Parathyroid adenoma (tissue), 2 donors: ENCODE results near the gene BLOC1S4.

Experiments used
- H2AFZ ChIP-seq: fragments of 300-600 bp; sonication (generic); one replicate; pipeline ENCODE4 v1.7.0; 2017; ENCODE audit warnings: antibody characterized with exemption, mild to moderate bottlenecking
- H3K27ac ChIP-seq: fragments of 300-600 bp; sonication (generic); one replicate; pipeline ENCODE4 v1.7.0; 2017
- H3K27me3 ChIP-seq: fragments of 300-600 bp; sonication (generic); one replicate; pipeline ENCODE4 v1.7.0; 2017; ENCODE audit warnings: low read length; ENCODE audit not compliant: control insufficient read depth, insufficient read depth
- H3K36me3 ChIP-seq: fragments of 300-600 bp; sonication (generic); one replicate; pipeline ENCODE4 v1.7.0; 2017; ENCODE audit warnings: low read length; ENCODE audit not compliant: control insufficient read depth, insufficient read depth
- H3K4me1 ChIP-seq: fragments of 300-600 bp; sonication (generic); one replicate; pipeline ENCODE4 v1.7.0; 2017; ENCODE audit warnings: control low read depth
- H3K4me2 ChIP-seq: fragments of 300-600 bp; sonication (generic); one replicate; pipeline ENCODE4 v1.7.0; 2017; ENCODE audit warnings: low read length
- H3K4me3 ChIP-seq: fragments of 300-600 bp; sonication (generic); one replicate; pipeline ENCODE4 v1.7.0; 2017; ENCODE audit warnings: low read depth, low read length
- H3K79me2 ChIP-seq: fragments of 300-600 bp; sonication (generic); one replicate; pipeline ENCODE4 v1.7.0; 2017; ENCODE audit warnings: control low read depth
- H3K9ac ChIP-seq: fragments of 300-600 bp; sonication (generic); one replicate; pipeline ENCODE4 v1.7.0; 2017; ENCODE audit warnings: mild to moderate bottlenecking
- H3K9me3 ChIP-seq: fragments of 300-600 bp; sonication (generic); one replicate; pipeline ENCODE4 v1.7.0; 2017; ENCODE audit warnings: low read length; ENCODE audit not compliant: control insufficient read depth
- CTCF ChIP-seq: fragments of 300-600 bp; sonication (generic); IDR thresholded peaks from one replicate; pipeline ENCODE4 v1.7.0; 2017; ENCODE audit warnings: antibody characterized with exemption, mild to moderate bottlenecking
- donor health status: primary hyperparathyroidism.

The BLOC1S4 gene

DNA sequence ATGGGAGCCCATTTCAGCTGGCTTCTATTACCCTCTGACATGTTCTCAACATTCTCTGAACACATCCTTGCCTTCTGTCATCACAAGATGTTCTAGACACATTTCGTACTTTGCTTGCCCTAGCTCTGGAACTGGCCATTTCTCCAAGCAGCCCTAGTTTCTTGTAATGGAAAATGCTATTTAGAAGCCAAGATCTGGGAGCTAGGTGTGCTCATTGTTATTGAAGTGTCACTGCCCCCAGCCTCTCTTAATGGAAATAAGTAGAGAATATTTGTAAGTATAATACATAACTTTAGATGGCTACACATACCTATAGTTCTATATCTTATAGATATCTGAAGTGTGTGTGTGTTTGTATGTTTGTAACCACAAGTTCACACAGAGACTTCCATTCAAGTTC is 13.2 kb upstream of the BLOC1S4 start:
- TF ChIP-seq CTCF: no peak
- Histone ChIP-seq H3K4me3 (no peak overlapping the region), H3K4me2 (no peak overlapping the region), H3K79me2 (peaks cover 41% of the 10 kb centered on the region), H2AFZ (no peak overlapping the region), H3K9me3 (no peaks in the 10 kb centered on the region), H3K4me1 (peaks cover 2% of the 10 kb centered on the region), H3K36me3 (no peaks in the 10 kb centered on the region), H3K9ac (no peak overlapping the region), H3K27me3 (no peaks in the 10 kb centered on the region), H3K27ac (no peak overlapping the region)

DNA sequence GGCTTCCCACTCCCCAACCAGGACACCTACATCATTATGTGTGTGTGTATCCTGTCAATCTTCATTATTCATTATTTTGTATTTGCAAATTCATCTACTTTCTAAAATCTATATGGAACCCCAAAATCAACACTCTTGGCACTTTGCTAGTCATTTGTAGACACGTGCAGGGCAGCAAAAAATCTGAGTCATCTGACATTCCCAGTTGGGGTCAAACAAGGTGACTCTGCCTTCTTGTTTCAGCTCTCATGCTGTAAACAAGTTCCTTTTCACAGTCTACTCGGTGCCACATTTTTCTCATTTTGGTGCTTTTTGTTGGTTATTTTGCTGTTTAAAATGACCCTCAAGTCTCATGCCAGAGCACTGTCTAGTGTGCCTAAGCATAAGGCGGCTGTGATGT is 12.2 kb upstream of the BLOC1S4 start:
- no peak for TF ChIP-seq CTCF
- H3K9me3 ChIP-seq: no peaks in the 10 kb centered on the region
- no peak overlapping the region for H3K27ac ChIP-seq
- no peak overlapping the region for H2AFZ ChIP-seq
- H3K79me2 ChIP-seq: peaks cover 49% of the 10 kb centered on the region
- no peaks in the 10 kb centered on the region for H3K36me3 ChIP-seq
- H3K27me3 ChIP-seq: no peaks in the 10 kb centered on the region
- peaks cover 9% of the 10 kb centered on the region for H3K4me1 ChIP-seq
- H3K4me2 ChIP-seq: peak overlapping the region; percentile 33
- H3K4me3 ChIP-seq: no peak overlapping the region
- no peak overlapping the region for H3K9ac ChIP-seq

GRCh38 chr4:6705646-6706045 is 10.3 kb upstream of the BLOC1S4 start:
- Histone ChIP-seq H3K27me3 (no peaks in the 10 kb centered on the region), H3K27ac (no peak overlapping the region), H3K9me3 (no peaks in the 10 kb centered on the region), H3K9ac (no peak overlapping the region), H3K4me2 (no peak overlapping the region), H3K36me3 (no peaks in the 10 kb centered on the region), H3K79me2 (peaks cover 49% of the 10 kb centered on the region), H3K4me1 (peaks cover 9% of the 10 kb centered on the region), H2AFZ (no peak overlapping the region), H3K4me3 (no peak overlapping the region)
- TF ChIP-seq CTCF: no peak

DNA sequence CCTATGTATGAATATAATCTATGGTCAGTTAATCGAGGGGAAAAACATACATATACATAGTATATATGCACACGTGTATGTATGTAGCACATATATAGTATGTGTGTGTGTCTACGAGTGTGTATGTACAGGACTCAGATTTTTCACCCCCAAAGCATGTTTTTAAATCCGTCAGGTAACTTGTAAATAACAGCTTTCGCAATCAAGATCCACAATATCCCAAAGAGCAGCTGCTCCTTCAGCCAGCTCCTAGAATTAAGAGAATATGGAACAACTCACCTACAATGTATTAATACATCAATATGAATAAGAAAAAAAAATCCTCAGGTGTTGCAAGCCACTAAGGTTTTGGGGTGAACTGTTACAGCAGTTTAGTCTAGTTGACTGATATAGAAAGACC is 9.8 kb upstream of the BLOC1S4 start:
- TF ChIP-seq CTCF: no peak
- Histone ChIP-seq H2AFZ (no peak overlapping the region), H3K9me3 (no peaks in the 10 kb centered on the region), H3K27me3 (no peaks in the 10 kb centered on the region), H3K36me3 (no peaks in the 10 kb centered on the region), H3K79me2 (peaks cover 49% of the 10 kb centered on the region), H3K4me2 (no peak overlapping the region), H3K9ac (no peak overlapping the region), H3K27ac (no peak overlapping the region), H3K4me1 (peaks cover 9% of the 10 kb centered on the region), H3K4me3 (no peak overlapping the region)

- Histone ChIP-seq H3K36me3 (no peaks in the 10 kb centered on the region), H3K9ac (peak within 1 kb of the TSS; percentile 61), H3K9me3 (no peaks in the 10 kb centered on the region), H3K4me3 (peak within 1 kb of the TSS; percentile 90), H3K27me3 (no peaks in the 10 kb centered on the region), H3K4me1 (peaks cover 9% of the 10 kb centered on the region), H3K27ac (peak within 1 kb of the TSS; percentile 86), H2AFZ (peak within 1 kb of the TSS; percentile 90), H3K79me2 (peaks cover 25% of the 10 kb centered on the region), H3K4me2 (peak within 1 kb of the TSS; percentile 90)
- no peak for TF ChIP-seq CTCF
These were observed 6.5 kb upstream of the BLOC1S4 start, which contains the start of gene MRFAP1L1 for GRCh38 chr4:6709230-6710114. TSS of gene MRFAP1L1 (minus strand) at chr4:6709865. CDS start at chr4:6709629, 236 bp downstream.
